ENCODE results near the gene PRKN.

The PRKN gene

DNA sequence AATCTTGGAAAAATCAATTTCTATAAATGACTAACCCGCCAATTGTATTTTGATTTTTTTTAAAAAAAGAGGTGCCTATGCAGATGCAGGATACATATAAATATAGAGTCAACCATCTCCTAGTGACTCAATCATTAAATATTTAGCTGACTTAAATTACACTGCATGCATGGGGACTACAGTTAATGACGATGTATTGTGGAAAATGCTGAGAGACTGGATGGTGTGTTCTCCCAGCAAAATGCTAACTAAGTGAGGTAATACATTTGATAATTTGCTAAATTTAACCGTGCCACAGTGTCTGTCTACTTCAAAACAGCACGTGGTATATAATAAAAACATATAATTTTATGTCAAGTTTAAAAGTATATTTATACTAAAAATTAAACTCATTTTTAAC lies 341.6 kb downstream of the PRKN start:
- TF ChIP-seq, protein P1, sequence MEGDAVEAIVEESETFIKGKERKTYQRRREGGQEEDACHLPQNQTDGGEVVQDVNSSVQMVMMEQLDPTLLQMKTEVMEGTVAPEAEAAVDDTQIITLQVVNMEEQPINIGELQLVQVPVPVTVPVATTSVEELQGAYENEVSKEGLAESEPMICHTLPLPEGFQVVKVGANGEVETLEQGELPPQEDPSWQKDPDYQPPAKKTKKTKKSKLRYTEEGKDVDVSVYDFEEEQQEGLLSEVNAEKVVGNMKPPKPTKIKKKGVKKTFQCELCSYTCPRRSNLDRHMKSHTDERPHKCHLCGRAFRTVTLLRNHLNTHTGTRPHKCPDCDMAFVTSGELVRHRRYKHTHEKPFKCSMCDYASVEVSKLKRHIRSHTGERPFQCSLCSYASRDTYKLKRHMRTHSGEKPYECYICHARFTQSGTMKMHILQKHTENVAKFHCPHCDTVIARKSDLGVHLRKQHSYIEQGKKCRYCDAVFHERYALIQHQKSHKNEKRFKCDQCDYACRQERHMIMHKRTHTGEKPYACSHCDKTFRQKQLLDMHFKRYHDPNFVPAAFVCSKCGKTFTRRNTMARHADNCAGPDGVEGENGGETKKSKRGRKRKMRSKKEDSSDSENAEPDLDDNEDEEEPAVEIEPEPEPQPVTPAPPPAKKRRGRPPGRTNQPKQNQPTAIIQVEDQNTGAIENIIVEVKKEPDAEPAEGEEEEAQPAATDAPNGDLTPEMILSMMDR (IDR thresholded peaks at IDR 0.05; ENCODE audit: low read depth, low read length), result no peak
- no peak overlapping the region for H3K4me3 ChIP-seq (ENCODE audit: low read depth, low read length)

DNA sequence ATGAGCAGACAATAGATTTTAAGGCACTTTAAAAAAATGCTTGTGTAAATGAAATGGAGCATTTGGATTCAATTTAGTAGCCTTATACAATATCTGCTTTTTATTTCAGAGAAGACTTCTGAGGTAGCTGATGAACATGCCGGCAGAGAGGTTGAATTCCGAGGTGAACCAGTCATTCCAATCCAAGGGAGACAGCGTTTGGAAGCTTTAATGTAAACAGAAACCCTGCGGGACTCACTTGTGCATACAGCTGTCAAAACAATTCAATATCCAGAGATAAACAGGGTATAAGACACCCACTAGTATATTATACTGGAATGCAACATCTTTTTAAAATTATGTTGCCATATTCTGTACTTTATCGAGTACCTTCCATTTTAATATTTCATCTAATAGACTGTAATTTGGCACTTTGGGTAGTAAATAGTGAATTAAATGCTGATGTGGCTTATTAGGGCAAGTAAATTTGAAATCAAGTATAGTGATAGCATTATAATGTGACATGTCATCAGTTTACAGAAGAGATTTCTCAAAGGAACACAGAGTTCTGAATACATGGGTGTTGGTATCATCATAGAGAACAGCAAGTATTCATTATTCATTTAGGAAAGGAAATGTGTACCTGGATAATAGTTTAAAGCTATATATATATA lies 347.7 kb downstream of the PRKN start:
- TF ChIP-seq, protein P1 (IDR thresholded peaks at IDR 0.05; ENCODE audit: low read depth, low read length), result no peak

DNA sequence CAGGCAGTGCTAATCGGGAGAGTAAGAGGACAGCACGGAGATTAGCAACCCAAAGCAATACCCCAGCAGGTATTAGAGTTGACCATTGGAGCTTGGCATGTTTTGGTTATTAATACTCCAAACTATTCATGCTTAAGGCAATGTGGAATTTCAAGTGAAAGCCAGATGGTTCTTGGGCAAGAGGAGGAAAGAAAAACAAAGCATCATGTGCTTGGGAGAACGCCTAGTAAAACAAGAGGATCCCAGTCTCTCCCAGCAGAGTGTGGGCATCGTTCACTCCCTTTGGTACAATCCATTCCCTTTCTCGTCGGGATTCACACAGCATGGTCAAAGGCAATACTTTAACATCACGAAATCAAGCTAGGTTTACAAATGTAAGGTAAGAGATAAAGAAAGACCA lies 349.8 kb downstream of the PRKN start:
- TF ChIP-seq, protein P1 (IDR thresholded peaks at IDR 0.05; ENCODE audit: low read depth, low read length), result no peak

More for the DNA sequence above, 347.7 kb downstream of the PRKN start:
- H3K4me3 ChIP-seq (ENCODE audit: low read depth, low read length), result no peak overlapping the region

DNA sequence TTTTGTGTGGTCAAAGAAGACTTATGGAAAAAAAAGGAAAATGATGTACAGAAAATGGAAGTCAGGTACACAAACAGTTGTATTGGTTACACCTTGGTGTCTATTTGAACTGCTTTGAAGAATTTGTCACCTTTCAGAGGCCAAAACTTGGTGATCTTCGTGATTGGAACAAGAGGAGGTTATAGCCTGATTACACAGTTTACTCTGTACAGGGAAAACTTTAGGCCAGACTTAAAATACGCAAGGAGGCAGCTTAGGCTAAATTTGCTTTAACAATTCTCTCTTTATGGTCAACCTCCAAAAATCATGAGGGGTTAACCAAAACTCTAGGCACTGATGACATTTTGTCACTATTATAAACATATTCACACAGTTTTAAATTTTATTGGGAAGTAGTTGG lies 353.7 kb downstream of the PRKN start:
- TF ChIP-seq, protein P1 (IDR thresholded peaks at IDR 0.05; ENCODE audit: low read depth, low read length), result no peak
- H3K4me3 ChIP-seq (ENCODE audit: low read depth, low read length), result no peak overlapping the region

More for the DNA sequence above, 349.8 kb downstream of the PRKN start:
- H3K4me3 ChIP-seq (ENCODE audit: low read depth, low read length), result no peak overlapping the region

DNA sequence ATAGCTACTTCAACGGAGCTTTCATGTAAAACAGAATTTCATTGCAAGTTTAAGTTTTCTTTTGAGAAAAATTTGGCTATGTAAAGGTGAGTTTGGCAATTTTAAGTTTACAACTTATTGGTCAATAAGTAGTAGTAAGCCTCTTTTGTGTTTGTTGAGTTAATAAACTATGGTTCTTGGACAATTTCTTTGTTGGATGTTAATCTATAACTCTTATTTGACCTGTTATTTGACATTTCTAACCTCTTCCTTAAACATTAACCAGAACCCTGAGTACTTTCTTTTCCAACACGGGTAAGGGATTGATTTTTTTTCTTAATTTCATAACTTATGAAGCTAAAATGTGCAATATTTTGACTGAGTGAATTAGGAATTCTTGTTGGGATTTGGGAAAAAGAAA lies 354.4 kb downstream of the PRKN start:
- H3K4me3 ChIP-seq (ENCODE audit: low read depth, low read length), result no peak overlapping the region
- TF ChIP-seq, protein P1 (IDR thresholded peaks at IDR 0.05; ENCODE audit: low read depth, low read length), result no peak

DNA sequence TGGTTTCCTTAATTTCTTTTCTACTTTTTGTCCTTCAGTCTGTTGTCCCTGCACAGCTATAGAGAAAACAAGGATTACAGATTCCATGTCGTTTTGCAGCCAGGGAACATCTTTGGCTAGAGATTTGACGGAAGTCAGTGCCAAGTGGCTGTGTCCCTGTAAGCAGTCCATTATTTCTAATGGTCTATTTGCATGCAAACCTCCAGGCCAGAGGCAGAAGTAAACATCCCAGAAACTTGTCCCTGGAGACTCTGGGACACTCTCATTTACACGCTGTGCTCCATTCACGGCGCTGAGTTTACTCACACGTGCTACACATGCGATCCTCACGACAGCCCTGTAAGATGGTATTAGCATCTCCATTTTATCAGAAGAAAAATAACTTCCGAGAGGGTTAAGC lies 355.5 kb downstream of the PRKN start:
- TF ChIP-seq, protein P1 (IDR thresholded peaks at IDR 0.05; ENCODE audit: low read depth, low read length), result no peak
- H3K4me3 ChIP-seq (ENCODE audit: low read depth, low read length), result no peak overlapping the region

DNA sequence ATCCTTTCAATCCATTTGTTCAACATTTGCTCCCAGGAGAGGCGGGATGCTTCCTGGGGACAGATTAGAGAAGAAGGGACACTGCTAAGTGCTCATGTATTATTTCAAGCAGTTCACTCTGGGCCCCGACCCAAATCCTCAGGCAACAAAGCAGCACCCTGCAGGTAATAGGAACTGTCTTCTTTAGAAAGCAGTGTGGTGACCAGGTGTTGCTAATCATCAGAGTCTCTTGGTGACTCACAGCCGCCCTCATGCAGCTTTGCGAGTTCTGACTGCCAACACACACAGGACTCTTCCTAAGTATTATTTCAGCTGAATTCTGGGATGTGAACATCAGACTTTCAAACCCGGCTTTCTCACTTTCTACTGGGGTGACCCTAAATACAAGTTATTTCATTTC lies 356.4 kb downstream of the PRKN start:
- TF ChIP-seq, protein P1 (IDR thresholded peaks at IDR 0.05; ENCODE audit: low read depth, low read length), result no peak
- no peak overlapping the region for H3K4me3 ChIP-seq (ENCODE audit: low read depth, low read length)

Measured in WI38 (cell line).